GM12864 (cell line): ENCODE data around the gene MLH3.

Source experiments
- DNase-seq: peaks from one replicate; pipeline ENCODE4 v3.0.0-alpha.2; 2011; ENCODE audit warnings: low read depth
- H3K4me3 ChIP-seq: 2 replicates; pipeline ENCODE4 v1.5.1; 2011; ENCODE audit warnings: mild to moderate bottlenecking, low read depth, low read length, control low read depth
- TF ChIP-seq, protein P1 (sequence below): IDR thresholded peaks from 2 replicates; pipeline ENCODE4 v1.5.1; 2011; ENCODE audit warnings: low read depth, mild to moderate bottlenecking, moderate library complexity, low read length, control low read depth, inconsistent platforms; ENCODE audit errors: missing control alignments

MLH3 gene

DNA sequence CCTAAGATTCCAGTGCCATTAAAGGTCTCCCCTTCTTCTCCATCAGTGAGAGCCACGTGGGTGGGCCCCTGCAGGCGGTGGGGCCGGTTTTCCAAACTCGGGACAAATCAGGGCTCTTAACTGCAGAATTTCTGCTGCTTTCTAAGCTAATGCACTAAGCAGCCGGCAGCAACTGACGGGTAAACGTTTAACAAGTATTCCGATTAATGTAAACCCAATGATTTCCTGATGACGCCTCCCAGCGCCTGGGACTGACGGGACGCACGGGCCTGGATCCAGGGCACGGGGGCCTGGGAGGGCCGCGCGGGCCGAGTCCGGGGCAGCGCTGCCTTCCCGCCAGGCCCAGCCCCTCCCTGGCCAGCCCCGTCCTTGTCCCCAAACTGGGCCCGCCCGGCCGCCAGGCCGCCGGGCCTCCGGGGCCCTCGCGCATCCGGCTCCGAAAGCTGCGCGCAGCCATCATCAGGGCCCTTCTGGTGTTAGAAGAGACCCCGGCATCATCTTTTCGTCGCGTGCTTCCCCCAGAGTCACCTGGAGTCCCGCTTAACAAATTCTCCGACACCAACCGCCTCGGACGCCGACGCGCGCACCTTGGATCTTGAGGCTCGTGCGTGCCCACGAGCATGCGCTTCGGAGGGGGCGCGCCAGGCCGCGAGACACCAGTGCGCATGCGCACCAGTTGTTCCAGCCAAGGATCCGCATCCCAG, at the start of gene MLH3:
Gene MLH3, minus strand, starts transcription at position 616 of the 704 bp plus-strand sequence. CDS start 1,812 bp downstream, outside the sequence.
- TF ChIP-seq, protein P1, sequence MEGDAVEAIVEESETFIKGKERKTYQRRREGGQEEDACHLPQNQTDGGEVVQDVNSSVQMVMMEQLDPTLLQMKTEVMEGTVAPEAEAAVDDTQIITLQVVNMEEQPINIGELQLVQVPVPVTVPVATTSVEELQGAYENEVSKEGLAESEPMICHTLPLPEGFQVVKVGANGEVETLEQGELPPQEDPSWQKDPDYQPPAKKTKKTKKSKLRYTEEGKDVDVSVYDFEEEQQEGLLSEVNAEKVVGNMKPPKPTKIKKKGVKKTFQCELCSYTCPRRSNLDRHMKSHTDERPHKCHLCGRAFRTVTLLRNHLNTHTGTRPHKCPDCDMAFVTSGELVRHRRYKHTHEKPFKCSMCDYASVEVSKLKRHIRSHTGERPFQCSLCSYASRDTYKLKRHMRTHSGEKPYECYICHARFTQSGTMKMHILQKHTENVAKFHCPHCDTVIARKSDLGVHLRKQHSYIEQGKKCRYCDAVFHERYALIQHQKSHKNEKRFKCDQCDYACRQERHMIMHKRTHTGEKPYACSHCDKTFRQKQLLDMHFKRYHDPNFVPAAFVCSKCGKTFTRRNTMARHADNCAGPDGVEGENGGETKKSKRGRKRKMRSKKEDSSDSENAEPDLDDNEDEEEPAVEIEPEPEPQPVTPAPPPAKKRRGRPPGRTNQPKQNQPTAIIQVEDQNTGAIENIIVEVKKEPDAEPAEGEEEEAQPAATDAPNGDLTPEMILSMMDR, result no peak
- peak within 1 kb of the TSS; percentile 67 for H3K4me3 ChIP-seq
- DNase-seq, result peak; percentile 53

DNA sequence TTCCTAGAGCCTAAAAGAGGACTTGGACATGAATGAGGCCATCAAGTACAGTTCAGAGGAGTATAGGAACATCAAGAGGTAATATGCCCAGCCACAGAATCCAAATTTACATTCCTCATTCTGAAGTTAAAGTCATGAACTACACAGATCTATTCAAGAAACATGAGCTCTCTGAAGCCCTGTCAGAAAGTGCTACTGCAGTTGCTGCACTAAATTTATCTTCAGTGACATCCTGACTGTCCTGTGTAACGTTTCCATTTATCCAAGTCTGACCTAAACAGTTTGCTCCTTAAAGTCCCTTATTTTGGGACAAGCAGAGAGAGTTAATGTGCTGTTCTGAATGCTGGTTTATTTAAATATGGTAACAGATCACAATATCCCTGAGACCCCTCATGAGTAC, 47.4 kb upstream of the MLH3 start:
- DNase-seq, result no peak
- H3K4me3 ChIP-seq, result no peak overlapping the region
- TF ChIP-seq, protein P1, result no peak

GRCh38 chr14:75098212-75098611, 46.9 kb upstream of the MLH3 start:
- no peak for DNase-seq
- TF ChIP-seq, protein P1, result no peak
- H3K4me3 ChIP-seq, result no peak overlapping the region

- TF ChIP-seq, protein P1, result no peak
- DNase-seq, result no peak
- H3K4me3 ChIP-seq, result no peak overlapping the region
These were observed 45.7 kb upstream of the MLH3 start for GRCh38 chr14:75096959-75097358.

- no peak for DNase-seq
- TF ChIP-seq, protein P1, result no peak
- H3K4me3 ChIP-seq, result no peak overlapping the region
These were observed 44.4 kb upstream of the MLH3 start for GRCh38 chr14:75095690-75096089.

DNA sequence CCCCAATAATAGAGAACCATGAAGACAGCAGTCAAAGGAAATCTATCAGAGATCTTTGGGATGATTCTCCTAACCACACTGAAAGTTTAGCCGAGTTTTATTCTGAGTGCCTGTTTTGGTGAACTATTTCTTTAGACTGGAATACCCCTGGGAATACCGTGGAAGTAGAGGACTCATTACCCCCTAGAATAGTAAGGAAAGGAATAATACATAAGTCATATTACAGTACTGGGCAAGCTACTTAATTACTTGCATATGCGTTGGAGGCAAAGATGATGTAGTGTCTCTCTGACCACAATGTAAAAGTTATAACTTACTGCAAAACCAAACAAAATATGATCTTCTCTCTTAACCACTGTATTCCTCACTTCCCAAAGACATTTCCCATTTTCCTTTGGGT, 43.6 kb upstream of the MLH3 start:
- no peak overlapping the region for H3K4me3 ChIP-seq
- DNase-seq, result no peak
- TF ChIP-seq, protein P1, result no peak

- H3K4me3 ChIP-seq, result no peak overlapping the region
- DNase-seq, result no peak
- TF ChIP-seq, protein P1, result no peak
These were observed 41.4 kb upstream of the MLH3 start for GRCh38 chr14:75092698-75093097.
